PC-9 (cell line): Measurements from ENCODE around the gene CYP3A7. TPM values are rescaled to one million over a fixed set of nuclear protein-coding genes. Genes with fewer than 3 reads are reported as not detected.
"Not testable (repeated sequence)": the region's sequence is repeated elsewhere in the genome, so short reads cannot be mapped to it uniquely, and the experiment has no call there.

Experiments used
- BruUV-seq: library from RNA; stranded (reverse); fragments of 400-500 nt; replicated peaks from 2 replicates; lab custom pipeline; 2021; lab: Mats Ljungman, UMichigan
- CTCF ChIA-PET: fragments of 300-600 bp; sonication (Branson Sonifier 250); formaldehyde crosslinking; loops from one replicate; lab custom pipeline; 2022; ENCODE audit warnings: antibody characterized with exemption; lab: Charles Lee
- POLR2A ChIA-PET: fragments of 300-600 bp; sonication (Branson Sonifier 250); formaldehyde crosslinking; loops from one replicate; lab custom pipeline; 2022; ENCODE audit warnings: antibody characterized with exemption; ENCODE audit not compliant: unreplicated experiment; lab: Charles Lee
- DNase-seq, 2 experiments: peaks; one replicate each; pipeline versions ENCODE4 v3.0.0 to v3.0.0-alpha.2; 2015 to 2022; ENCODE audit warnings: mixed read lengths in 1 of 2
- H2AFZ ChIP-seq: fragments of 200-600 bp; sonication (generic); 2 replicates; pipeline ENCODE4 v1.8.1; 2017; ENCODE audit warnings: antibody characterized with exemption
- H3F3A ChIP-seq: fragments of 200-600 bp; sonication (generic); 2 replicates; pipeline ENCODE4 v1.8.1; 2017; ENCODE audit warnings: antibody characterized with exemption, mild to moderate bottlenecking, low read depth; ENCODE audit not compliant: insufficient read depth
- H3K27ac ChIP-seq: fragments of 200-600 bp; sonication (generic); 2 replicates; pipeline ENCODE4 v1.6.1; 2016; ENCODE audit warnings: mixed run types
- H3K27me3 ChIP-seq: fragments of 200-600 bp; sonication (generic); 2 replicates; pipeline ENCODE4 v1.6.1; 2016; ENCODE audit warnings: low read depth, mixed run types; ENCODE audit not compliant: insufficient read depth
- H3K36me3 ChIP-seq: fragments of 200-600 bp; sonication (generic); 2 replicates; pipeline ENCODE4 v1.6.1; 2016; ENCODE audit warnings: low read depth, mixed run types
- H3K4me1 ChIP-seq: fragments of 200-600 bp; sonication (generic); replicated peaks from 2 replicates; pipeline ENCODE4 v1.6.1; 2016; ENCODE audit warnings: mixed run types; ENCODE audit not compliant: insufficient read depth
- H3K4me2 ChIP-seq: fragments of 200-600 bp; sonication (generic); 2 replicates; pipeline ENCODE4 v1.6.1; 2017; ENCODE audit warnings: mixed run types
- H3K4me3 ChIP-seq: fragments of 200-600 bp; sonication (generic); 2 replicates; pipeline ENCODE4 v1.6.1; 2016; ENCODE audit warnings: mixed run types
- H3K79me2 ChIP-seq: fragments of 200-600 bp; sonication (generic); 2 replicates; pipeline ENCODE4 v1.6.1; 2017; ENCODE audit warnings: low read depth, mixed run types
- H3K9me2 ChIP-seq: fragments of 200-600 bp; sonication (generic); 2 replicates; pipeline ENCODE4 v1.8.1; 2017; ENCODE audit warnings: mild to moderate bottlenecking; ENCODE audit not compliant: insufficient read depth
- H3K9me3 ChIP-seq: fragments of 200-600 bp; sonication (generic); 2 replicates; pipeline ENCODE4 v1.8.1; 2016; ENCODE audit warnings: low read depth; ENCODE audit not compliant: insufficient read depth
- H4K20me1 ChIP-seq: fragments of 200-600 bp; sonication (generic); 2 replicates; pipeline ENCODE4 v1.8.1; 2017; ENCODE audit not compliant: insufficient read depth
- EZH2 ChIP-seq: fragments of 200-600 bp; sonication (generic); IDR thresholded peaks from 2 replicates; pipeline ENCODE4 v1.8.0; 2017; ENCODE audit warnings: antibody characterized with exemption, low read depth
- intact Hi-C: fragments of 100-400 bp; cut with micrococcal nuclease; formaldehyde crosslinking; loops from one replicate; pipeline ENCODE4 v1.10.0; 2022; ENCODE audit not compliant: unreplicated experiment
- total RNA-seq: library from RNA; stranded (reverse); gene quantifications from 2 replicates; pipeline ENCODE4 v1.2.3, GENCODE V29; 2021
- TF ChIP-seq, protein P1 (sequence below): fragments of 200-600 bp; sonication (generic); conservative IDR thresholded peaks from 2 replicates; pipeline ENCODE4 v1.6.1; 2017; ENCODE audit warnings: mixed run types, antibody characterized with exemption, mild to moderate bottlenecking, moderate library complexity

CYP3A7 gene
- total RNA-seq, 1 experiment from 2014 or later = not detected

DNA sequence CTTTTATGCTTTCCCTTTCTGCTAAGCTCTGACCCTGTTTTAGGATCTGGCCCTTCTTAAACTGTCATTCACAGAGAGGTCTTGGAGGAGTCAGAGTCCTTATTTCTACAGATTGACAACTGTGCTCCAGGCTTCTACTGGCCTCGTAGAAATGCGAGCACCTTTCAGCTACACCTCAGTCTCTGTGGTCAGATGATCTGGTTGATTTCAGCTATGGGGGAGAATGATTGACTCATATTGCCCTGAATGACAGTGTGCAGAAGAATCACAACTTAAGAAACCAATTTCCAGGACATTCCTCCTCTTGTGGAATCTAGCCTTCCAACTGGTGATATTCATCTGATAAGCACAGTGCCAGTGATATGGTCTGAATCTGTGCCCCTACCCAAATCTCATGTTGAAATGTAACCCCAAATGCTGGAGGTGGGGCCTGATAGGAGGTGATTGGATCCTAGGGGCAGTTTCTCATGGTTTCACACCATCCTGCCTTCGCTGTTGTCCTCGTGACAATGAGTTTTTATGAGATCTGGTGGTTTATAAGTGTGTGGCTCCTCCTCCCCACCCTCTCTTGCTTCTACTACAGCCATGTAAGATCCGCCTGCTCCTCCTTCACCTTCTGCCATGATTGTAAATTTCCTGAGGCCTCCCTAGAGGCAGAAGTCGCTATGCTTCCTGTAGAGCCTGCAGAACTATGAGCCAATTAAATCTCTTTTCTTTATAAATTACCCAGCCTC, 14.0 kb upstream of the CYP3A7 start:
- no peaks in the 10 kb centered on the region for H4K20me1 ChIP-seq
- H3K27me3 ChIP-seq = no peaks in the 10 kb centered on the region
- BruUV-seq = no TSS peak
- no peak overlapping the region for H3K4me3 ChIP-seq
- H2AFZ ChIP-seq = no peak overlapping the region
- intact Hi-C loops = no loop called here
- DNase-seq = peak in 1 of 2 experiments; percentile 42
- H3K27ac ChIP-seq = no peak overlapping the region
- ChIA-PET POLR2A (no interaction called here), CTCF (no interaction called here)
- H3K36me3 ChIP-seq = no peaks in the 10 kb centered on the region
- TF ChIP-seq, protein P1, sequence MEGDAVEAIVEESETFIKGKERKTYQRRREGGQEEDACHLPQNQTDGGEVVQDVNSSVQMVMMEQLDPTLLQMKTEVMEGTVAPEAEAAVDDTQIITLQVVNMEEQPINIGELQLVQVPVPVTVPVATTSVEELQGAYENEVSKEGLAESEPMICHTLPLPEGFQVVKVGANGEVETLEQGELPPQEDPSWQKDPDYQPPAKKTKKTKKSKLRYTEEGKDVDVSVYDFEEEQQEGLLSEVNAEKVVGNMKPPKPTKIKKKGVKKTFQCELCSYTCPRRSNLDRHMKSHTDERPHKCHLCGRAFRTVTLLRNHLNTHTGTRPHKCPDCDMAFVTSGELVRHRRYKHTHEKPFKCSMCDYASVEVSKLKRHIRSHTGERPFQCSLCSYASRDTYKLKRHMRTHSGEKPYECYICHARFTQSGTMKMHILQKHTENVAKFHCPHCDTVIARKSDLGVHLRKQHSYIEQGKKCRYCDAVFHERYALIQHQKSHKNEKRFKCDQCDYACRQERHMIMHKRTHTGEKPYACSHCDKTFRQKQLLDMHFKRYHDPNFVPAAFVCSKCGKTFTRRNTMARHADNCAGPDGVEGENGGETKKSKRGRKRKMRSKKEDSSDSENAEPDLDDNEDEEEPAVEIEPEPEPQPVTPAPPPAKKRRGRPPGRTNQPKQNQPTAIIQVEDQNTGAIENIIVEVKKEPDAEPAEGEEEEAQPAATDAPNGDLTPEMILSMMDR = no peak
- TF ChIP-seq EZH2 = no peak
- H3F3A ChIP-seq = peaks cover 17% of the 10 kb centered on the region; the same call in 1 of the 2 replicates
- H3K79me2 ChIP-seq = no peaks in the 10 kb centered on the region
- no peaks in the 10 kb centered on the region for H3K9me3 ChIP-seq
- peaks cover 45% of the 10 kb centered on the region for H3K4me1 ChIP-seq
- H3K4me2 ChIP-seq = peak overlapping the region; percentile 19
- H3K9me2 ChIP-seq = no peaks in the 10 kb centered on the region

GRCh38 chr7:99746915-99747314, 11.9 kb upstream of the CYP3A7 start:
- H3K36me3 ChIP-seq, intact Hi-C loops, H3K4me3 ChIP-seq, DNase-seq, H3K27me3 ChIP-seq, H4K20me1 ChIP-seq, POLR2A ChIA-PET, H3K79me2 ChIP-seq, H3K27ac ChIP-seq, BruUV-seq, H2AFZ ChIP-seq, H3K4me2 ChIP-seq, H3K9me3 ChIP-seq, CTCF ChIA-PET, H3K9me2 ChIP-seq: not testable (repeated sequence)
- H3K4me1 ChIP-seq = peaks cover 34% of the 10 kb centered on the region
- peaks cover 11% of the 10 kb centered on the region; the same call in 1 of the 2 replicates for H3F3A ChIP-seq

GRCh38 chr7:99745395-99745794, 10.4 kb upstream of the CYP3A7 start:
- DNase-seq, H3K79me2 ChIP-seq, H3K36me3 ChIP-seq, POLR2A ChIA-PET, H4K20me1 ChIP-seq, H3K4me2 ChIP-seq, H3K4me3 ChIP-seq, H3K27ac ChIP-seq, H2AFZ ChIP-seq, BruUV-seq, H3K9me2 ChIP-seq, CTCF ChIA-PET, H3K9me3 ChIP-seq, H3F3A ChIP-seq, H3K27me3 ChIP-seq, intact Hi-C loops: not testable (repeated sequence)
- peaks cover 28% of the 10 kb centered on the region for H3K4me1 ChIP-seq

- no TSS peak for BruUV-seq
- Histone ChIP-seq H3K79me2 (no peaks in the 10 kb centered on the region), H3K9me2 (no peaks in the 10 kb centered on the region), H3K4me3 (no peak overlapping the region), H3K27me3 (no peaks in the 10 kb centered on the region), H3K27ac (no peak overlapping the region), H2AFZ (no peak overlapping the region), H3K4me2 (no peak overlapping the region), H3K9me3 (no peaks in the 10 kb centered on the region), H3F3A (0 out of 2 replicates have a peak, but pooled peaks cover 3% of the 10 kb centered on the region), H3K36me3 (no peaks in the 10 kb centered on the region), H3K4me1 (0 out of 2 replicates have a peak, but pooled peaks cover 7% of the 10 kb centered on the region), H4K20me1 (no peaks in the 10 kb centered on the region)
- ChIA-PET POLR2A (no interaction called here), CTCF (no interaction called here)
- intact Hi-C loops = no loop called here
- DNase-seq = no peak
- no peak for TF ChIP-seq EZH2
- TF ChIP-seq, protein P1 = no peak
Measured at GRCh38 chr7:99742737-99743394, 7.9 kb upstream of the CYP3A7 start.
